GM12891 (cell line): ENCODE measurements around the gene PKP2.

Source experiments
- PAX5 ChIP-seq: IDR thresholded peaks from 2 replicates; pipeline ENCODE4 v1.6.1; 2011; ENCODE audit warnings: low read length, moderate library complexity, mild to moderate bottlenecking; ENCODE audit not compliant: insufficient read depth, severe bottlenecking
- POLR2A ChIP-seq: IDR thresholded peaks from 2 replicates; pipeline ENCODE4 v1.6.1; 2011; ENCODE audit warnings: low read depth, low read length, control low read depth
- POLR2AphosphoS5 ChIP-seq: IDR thresholded peaks from 2 replicates; pipeline ENCODE4 v1.6.1; 2011; ENCODE audit warnings: low read depth, low read length, control low read depth
- SPI1 ChIP-seq: IDR thresholded peaks from 2 replicates; pipeline ENCODE4 v1.6.1; 2011; ENCODE audit warnings: low read depth, low read length, control low read depth
- TAF1 ChIP-seq: IDR thresholded peaks from 2 replicates; pipeline ENCODE4 v1.6.1; 2011; ENCODE audit warnings: low read depth, low read length, control low read depth

DNA sequence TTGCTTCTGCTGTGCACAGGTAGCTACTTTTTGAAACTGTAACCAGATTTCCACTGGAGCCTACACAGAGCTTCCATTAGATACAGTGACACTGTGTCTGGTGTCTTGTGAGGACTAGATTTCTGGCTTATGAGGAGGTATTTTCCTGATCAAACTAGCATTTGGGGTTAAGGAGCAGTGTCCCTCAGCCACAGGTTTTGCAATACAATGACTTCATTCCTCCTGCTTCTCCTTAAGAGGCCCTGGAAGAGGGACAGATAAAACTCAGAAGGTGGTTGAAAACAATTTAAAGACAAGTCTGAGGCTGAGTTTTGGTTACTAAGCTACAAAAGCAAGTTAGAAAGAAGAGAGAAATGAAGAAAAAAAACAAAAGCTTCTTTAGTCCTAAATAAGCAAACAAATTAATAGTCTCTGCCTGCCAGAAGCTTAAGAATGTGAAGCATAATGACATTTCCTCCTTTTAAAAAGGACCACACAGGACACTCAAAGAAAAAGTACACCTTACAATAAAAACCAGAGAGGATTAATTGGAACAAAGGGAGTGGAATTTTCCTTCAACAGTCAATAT, 53.0 kb downstream of the PKP2 start:
- TF ChIP-seq POLR2A = no peak
- no peak for TF ChIP-seq PAX5
- no peak for TF ChIP-seq TAF1
- TF ChIP-seq POLR2AphosphoS5 = no peak
- TF ChIP-seq SPI1 = no peak
